ENCODE data around the gene CALR.

DNA sequence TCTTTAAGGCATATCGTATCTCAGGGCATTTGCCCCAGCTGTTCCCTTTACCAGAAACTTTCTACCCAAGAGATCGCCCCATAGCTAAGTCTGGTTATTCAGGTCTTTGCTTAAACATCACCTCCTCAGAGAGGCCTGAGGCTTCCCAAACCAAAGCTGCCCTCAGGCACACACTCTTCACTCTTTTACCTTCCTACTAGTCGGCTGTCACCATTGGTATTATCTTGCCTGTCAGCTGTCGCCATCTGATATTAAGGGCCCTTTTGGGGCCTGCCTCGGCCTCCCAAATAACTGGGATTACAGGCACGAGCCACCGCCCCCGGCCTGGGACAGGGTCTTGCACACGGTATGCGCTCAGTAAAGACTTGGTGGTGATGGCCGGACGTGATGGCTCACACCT lies 17.6 kb downstream of the CALR start:
- TF ChIP-seq CTCF (IDR thresholded peaks at IDR 0.05; ENCODE audit: low read length) (no peak), EZH2 (IDR thresholded peaks at IDR 0.05; ENCODE audit: borderline replicate concordance, low read length) (no peak)
